Retinal pigment epithelial cell (primary cell): ENCODE results near the gene BRI3.

Source experiments
- DNase-seq: peaks from one replicate; pipeline ENCODE4 v3.0.0-alpha.2; 2010; ENCODE audit warnings: low read depth
- H3K4me3 ChIP-seq: 2 replicates; pipeline ENCODE4 v1.5.1; 2011; ENCODE audit warnings: mild to moderate bottlenecking, low read length, control low read depth, moderate library complexity
- TF ChIP-seq, protein P1 (sequence below): conservative IDR thresholded peaks from 2 replicates; pipeline ENCODE4 v1.5.1; 2011; ENCODE audit warnings: low read depth, low read length, control low read depth, inconsistent platforms

BRI3 gene

GRCh38 chr7:98242934-98243333, 38.6 kb upstream of the BRI3 start:
- H3K4me3 ChIP-seq, result no peak overlapping the region
- no peak for DNase-seq
- TF ChIP-seq, protein P1, sequence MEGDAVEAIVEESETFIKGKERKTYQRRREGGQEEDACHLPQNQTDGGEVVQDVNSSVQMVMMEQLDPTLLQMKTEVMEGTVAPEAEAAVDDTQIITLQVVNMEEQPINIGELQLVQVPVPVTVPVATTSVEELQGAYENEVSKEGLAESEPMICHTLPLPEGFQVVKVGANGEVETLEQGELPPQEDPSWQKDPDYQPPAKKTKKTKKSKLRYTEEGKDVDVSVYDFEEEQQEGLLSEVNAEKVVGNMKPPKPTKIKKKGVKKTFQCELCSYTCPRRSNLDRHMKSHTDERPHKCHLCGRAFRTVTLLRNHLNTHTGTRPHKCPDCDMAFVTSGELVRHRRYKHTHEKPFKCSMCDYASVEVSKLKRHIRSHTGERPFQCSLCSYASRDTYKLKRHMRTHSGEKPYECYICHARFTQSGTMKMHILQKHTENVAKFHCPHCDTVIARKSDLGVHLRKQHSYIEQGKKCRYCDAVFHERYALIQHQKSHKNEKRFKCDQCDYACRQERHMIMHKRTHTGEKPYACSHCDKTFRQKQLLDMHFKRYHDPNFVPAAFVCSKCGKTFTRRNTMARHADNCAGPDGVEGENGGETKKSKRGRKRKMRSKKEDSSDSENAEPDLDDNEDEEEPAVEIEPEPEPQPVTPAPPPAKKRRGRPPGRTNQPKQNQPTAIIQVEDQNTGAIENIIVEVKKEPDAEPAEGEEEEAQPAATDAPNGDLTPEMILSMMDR, result no peak

DNA sequence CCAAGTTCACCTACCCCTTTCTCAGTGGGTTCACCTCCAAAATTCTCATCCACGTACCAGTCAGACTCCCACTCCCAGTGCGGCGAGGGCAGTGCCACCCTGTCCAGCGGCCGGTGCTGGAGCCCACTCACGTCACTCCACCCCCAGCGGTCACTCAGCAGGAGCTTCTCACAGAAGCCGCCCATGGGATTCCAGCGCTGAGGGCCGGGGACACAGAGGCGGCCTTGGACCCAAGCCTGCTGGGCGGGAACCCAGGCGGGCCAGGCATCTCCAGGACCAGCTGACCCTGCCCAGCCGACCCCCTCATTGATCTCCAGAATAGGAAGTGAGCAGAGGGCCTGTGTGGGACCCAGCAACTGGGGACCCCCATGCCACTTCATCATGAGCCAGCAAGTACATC, 36.6 kb upstream of the BRI3 start:
- H3K4me3 ChIP-seq, result no peak overlapping the region
- TF ChIP-seq, protein P1, result no peak
- no peak for DNase-seq

- no peak for DNase-seq
- TF ChIP-seq, protein P1, result no peak
- H3K4me3 ChIP-seq, result no peak overlapping the region
These were observed 33.3 kb upstream of the BRI3 start for GRCh38 chr7:98248156-98248555.

- TF ChIP-seq, protein P1, result no peak
- H3K4me3 ChIP-seq, result no peak overlapping the region
- no peak for DNase-seq
These were observed 32.4 kb upstream of the BRI3 start for GRCh38 chr7:98249106-98249505.

GRCh38 chr7:98250789-98251188, 30.7 kb upstream of the BRI3 start:
- no peak for DNase-seq
- TF ChIP-seq, protein P1, result no peak
- no peak overlapping the region for H3K4me3 ChIP-seq

- H3K4me3 ChIP-seq, result peak overlapping the region; percentile 87
- TF ChIP-seq, protein P1, result no peak
- DNase-seq, result no peak
These were observed 30.3 kb upstream of the BRI3 start for GRCh38 chr7:98251231-98251600.

- TF ChIP-seq, protein P1, result no peak
- peak; percentile 58 for DNase-seq
These were observed 29.7 kb upstream of the BRI3 start, which contains the start of gene TECPR1 for GRCh38 chr7:98251601-98252424. Gene TECPR1, minus strand, starts transcription at chr7:98252232. Its CDS starts 6,086 bp downstream, at chr7:98246146.

More at GRCh38 chr7:98251601-98252424, 29.7 kb upstream of the BRI3 start, which contains the start of gene TECPR1:
- H3K4me3 ChIP-seq, result peak within 1 kb of the TSS; percentile 87
